Prostate gland (tissue), 2 donors: Measurements from ENCODE around the gene SNX17. TPM values are rescaled to one million over a fixed set of nuclear protein-coding genes. Genes with fewer than 3 reads are reported as not detected.

Experiments used
- DNase-seq: peaks from one replicate; pipeline ENCODE4 v3.0.0-alpha.2; 2019; ENCODE audit warnings: low spot score
- H3K27ac ChIP-seq, 2 donors: fragments of 200-600 bp; sonication (generic); 2 replicates each; pipeline ENCODE4 v1.5.1; 2017 to 2019
- H3K27me3 ChIP-seq: fragments of 200-600 bp; sonication (generic); replicated peaks from 2 replicates; pipeline ENCODE4 v1.5.1; 2019; ENCODE audit not compliant: insufficient read depth
- H3K36me3 ChIP-seq, 2 donors: fragments of 200-600 bp; sonication (generic); 1 replicate in 1 of 2; 2 replicates in 1 of 2; pipeline versions ENCODE4 v1.5.1 to v1.8.1; 2017 to 2019
- H3K4me1 ChIP-seq: fragments of 200-600 bp; sonication (generic); replicated peaks from 2 replicates; pipeline ENCODE4 v1.5.1; 2019
- H3K4me3 ChIP-seq, 2 donors: fragments of 200-600 bp; sonication (generic); 2 replicates each; pipeline ENCODE4 v1.5.1; 2017 to 2019
- H3K9me3 ChIP-seq: fragments of 200-600 bp; sonication (generic); 2 replicates; pipeline ENCODE4 v1.5.1; 2017
- CTCF ChIP-seq, 4 experiments: fragments of 200-600 bp in 2 of 4; fragments of 450-650 bp in 2 of 4; sonication (generic) in 2 of 4; IDR thresholded peaks; 1 replicate in 3 of 4; 2 replicates in 1 of 4; pipeline ENCODE4 v1.5.1; 2016 to 2019; ENCODE audit warnings: antibody characterized with exemption in 4 of 4, mild to moderate bottlenecking in 2 of 4, moderate library complexity in 2 of 4
- POLR2A ChIP-seq: fragments of 450-650 bp; IDR thresholded peaks from one replicate; pipeline ENCODE4 v1.6.1; 2016; ENCODE audit warnings: antibody characterized with exemption, mild to moderate bottlenecking
- POLR2AphosphoS5 ChIP-seq: sonication (generic); formaldehyde crosslinking; IDR thresholded peaks from one replicate; pipeline ENCODE4 v1.6.1; 2017; ENCODE audit warnings: antibody characterized with exemption
- WGBS: methylation state at CpG from one replicate; pipeline ENCODE4 v1.1.5; 2018; 5-methylcytosine and 5-hydroxymethylcytosine counted together
- intact Hi-C: fragments of 100-400 bp; cut with DNase I; formaldehyde crosslinking; loops from one replicate; pipeline ENCODE4 v1.14.2; 2022
- total RNA-seq, 2 donors: library from RNA; depleted of rRNA; stranded (reverse); fragments of >200 nt; gene quantifications; one replicate each; pipeline ENCODE4 v1.1.0, GENCODE V29; 2016

The SNX17 gene
- total RNA-seq, 2 donors from 2014 or later = 127 to 134 TPM

GRCh38 chr2:27378809-27379290 is 8.4 kb downstream of the SNX17 start:
- Histone ChIP-seq H3K27me3 (no peaks in the 10 kb centered on the region), H3K27ac (no peak overlapping the region), H3K4me3 (no peak overlapping the region), H3K9me3 (no peaks in the 10 kb centered on the region), H3K36me3 (peaks cover 17 to 24% of the 10 kb centered on the region in 2 donors), H3K4me1 (peaks cover 5% of the 10 kb centered on the region)
- intact Hi-C loops = loop anchor here (10.0 kb wide), 1 partner anchor 164 kb away; the partner anchor contains the start of genes ATRAID, CAD and SLC5A6
- WGBS = 84% methylated on average over 9 of the region's 9 CpGs
- DNase-seq = no peak
- TF ChIP-seq CTCF (IDR thresholded peaks at IDR 0.05) = no peak
- no peak for TF ChIP-seq POLR2AphosphoS5
- no peak for TF ChIP-seq POLR2A

- TF ChIP-seq CTCF (IDR thresholded peaks at IDR 0.05) (no peak), POLR2AphosphoS5 (no peak), POLR2A (no peak)
- intact Hi-C loops = loop anchor here (10.0 kb wide), 1 partner anchor 165 kb away; the partner anchor contains the start of genes ATRAID, CAD and SLC5A6
- Histone ChIP-seq H3K27ac (peak overlapping the region; percentile 91), H3K27me3 (no peaks in the 10 kb centered on the region), H3K4me1 (peaks cover 5% of the 10 kb centered on the region), H3K9me3 (no peaks in the 10 kb centered on the region), H3K36me3 (peaks cover 17 to 21% of the 10 kb centered on the region in 2 donors), H3K4me3 (peak overlapping the region; percentile 74 to 95)
- 64% methylated on average over 2 of the region's 2 CpGs for WGBS
- no peak for DNase-seq
Observed at GRCh38 chr2:27379383-27379835, 9.0 kb downstream of the SNX17 start.

GRCh38 chr2:27379836-27380625 is 9.6 kb downstream of the SNX17 start:
- Histone ChIP-seq H3K9me3 (no peaks in the 10 kb centered on the region), H3K4me3 (peak overlapping the region; percentile 74 to 95), H3K4me1 (peaks cover 5% of the 10 kb centered on the region), H3K27ac (peak overlapping the region; percentile 91), H3K36me3 (peaks cover 14 to 17% of the 10 kb centered on the region in 2 donors), H3K27me3 (no peaks in the 10 kb centered on the region)
- TF ChIP-seq POLR2A (no peak), POLR2AphosphoS5 (no peak), CTCF (IDR thresholded peaks at IDR 0.05) (no peak)
- intact Hi-C loops = loop anchor here (10.0 kb wide), 1 partner anchor 165 kb away; the partner anchor contains the start of genes ATRAID, CAD and SLC5A6
- DNase-seq = peak; percentile 36
- WGBS = under 1% methylated on average over 28 of the region's 35 CpGs

GRCh38 chr2:27380626-27381545 is 10.5 kb downstream of the SNX17 start, which contains the start of gene ZNF513:
Gene ZNF513 (minus strand): TSS chr2:27380734. CDS start chr2:27380526, 208 bp downstream.
- Histone ChIP-seq H3K27ac (peak within 1 kb of the TSS; percentile 91), H3K4me1 (peaks cover 5% of the 10 kb centered on the region), H3K36me3 (peaks cover 9% of the 10 kb centered on the region in 2 donors), H3K9me3 (no peaks in the 10 kb centered on the region), H3K27me3 (no peaks in the 10 kb centered on the region), H3K4me3 (peak within 1 kb of the TSS; percentile 74 to 95)
- 7% methylated on average over 62 of the region's 67 CpGs for WGBS
- intact Hi-C loops = no loop called here
- TF ChIP-seq POLR2A (peak; percentile 62), CTCF (IDR thresholded peaks at IDR 0.05) (no peak), POLR2AphosphoS5 (peak; percentile 99)
- peak; percentile 98 for DNase-seq
